ENCODE results near the gene FAM236D.
"Not testable (repeated sequence)": the region's sequence is repeated elsewhere in the genome, so short reads cannot be mapped to it uniquely, and the experiment has no call there.

DNA sequence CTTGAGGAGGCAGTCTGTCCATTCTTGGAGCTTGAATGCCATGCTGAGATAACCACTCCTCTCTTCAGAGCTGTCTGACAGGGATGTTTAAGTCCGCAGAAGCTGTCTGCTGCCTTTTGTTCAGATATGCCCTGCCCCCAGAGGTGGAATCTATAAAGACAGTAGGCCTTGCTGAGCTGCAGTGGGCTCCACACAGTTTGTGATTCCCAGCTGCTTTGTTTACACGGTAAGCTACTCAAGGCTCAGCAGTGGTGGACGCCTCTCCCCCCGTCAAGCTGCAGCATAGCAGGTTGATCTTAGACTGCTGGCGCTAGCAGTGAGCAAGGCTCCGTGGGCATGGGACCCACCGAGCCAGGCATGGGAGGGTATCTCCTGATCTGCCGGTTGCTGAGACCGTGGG is 47.6 kb downstream of the FAM236D start:
- not testable (repeated sequence) for TF ChIP-seq POLR2A (IDR thresholded peaks at IDR 0.05; ENCODE audit: low read length); GATA1 (IDR thresholded peaks at IDR 0.05; ENCODE audit: low read depth, low read length)

Measured in erythroblast (primary cell).